DND-41 (cell line): ENCODE measurements around the gene CDH1.

Source experiments
- ATAC-seq: fragments of 200-7000 bp; cut with Tn5 transposase; 3 replicates; pipeline ENCODE4 v1.9.1; 2021; ENCODE audit warnings: low read depth; ENCODE audit not compliant: insufficient read depth
- DNase-seq: peaks from one replicate; pipeline ENCODE4 v3.0.0-alpha.2; 2020
- H2AFZ ChIP-seq: 2 replicates; pipeline ENCODE4 v1.6.0; 2012; ENCODE audit warnings: low read depth, low read length
- H3K27ac ChIP-seq: 2 replicates; pipeline ENCODE4 v1.5.1; 2012; ENCODE audit warnings: low read length, inconsistent platforms
- H3K27me3 ChIP-seq: fragments of 200-600 bp; sonication (generic); 2 replicates; pipeline ENCODE4 v1.6.0; 2012; ENCODE audit warnings: low read length, mild to moderate bottlenecking, inconsistent platforms; ENCODE audit not compliant: insufficient read depth, poor library complexity
- H3K36me3 ChIP-seq: 2 replicates; pipeline ENCODE4 v1.5.1; 2012; ENCODE audit warnings: low read length, inconsistent platforms; ENCODE audit not compliant: insufficient read depth
- H3K4me1 ChIP-seq: 2 replicates; pipeline ENCODE4 v1.5.1; 2012; ENCODE audit warnings: mild to moderate bottlenecking, low read length; ENCODE audit not compliant: insufficient read depth
- H3K4me2 ChIP-seq: 2 replicates; pipeline ENCODE4 v1.6.0; 2012; ENCODE audit warnings: mild to moderate bottlenecking, moderate library complexity, low read length, inconsistent platforms; ENCODE audit not compliant: insufficient read depth
- H3K4me3 ChIP-seq, 2 experiments: fragments of 200-600 bp in 1 of 2; shearing (Covaris generic) in 1 of 2; 2 replicates each; pipeline ENCODE4 v1.5.1; 2012 to 2016; ENCODE audit warnings: inconsistent platforms in 2 of 2, low read length in 2 of 2, mild to moderate bottlenecking in 2 of 2, low read depth in 1 of 2, moderate library complexity in 1 of 2
- H3K79me2 ChIP-seq: 2 replicates; pipeline ENCODE4 v1.6.0; 2012; ENCODE audit warnings: low read length, inconsistent platforms; ENCODE audit not compliant: insufficient read depth
- H3K9ac ChIP-seq: 2 replicates; pipeline ENCODE4 v1.6.0; 2012; ENCODE audit warnings: low read depth, mild to moderate bottlenecking, inconsistent platforms, low read length, moderate library complexity
- H3K9me3 ChIP-seq: 2 replicates; pipeline ENCODE4 v1.5.1; 2012; ENCODE audit warnings: low read length, moderate library complexity, mild to moderate bottlenecking, inconsistent platforms; ENCODE audit not compliant: insufficient read depth, severe bottlenecking
- H4K20me1 ChIP-seq: 2 replicates; pipeline ENCODE4 v1.6.0; 2012; ENCODE audit warnings: low read length; ENCODE audit not compliant: insufficient read depth
- CTCF ChIP-seq: IDR thresholded peaks from 2 replicates; pipeline ENCODE4 v1.5.1; 2012; ENCODE audit warnings: borderline replicate concordance, low read length, moderate library complexity, mild to moderate bottlenecking; ENCODE audit not compliant: poor library complexity, severe bottlenecking; ENCODE audit errors: extremely low read depth
- EZH2 ChIP-seq: IDR thresholded peaks from 3 replicates; pipeline ENCODE4 v1.6.1; 2012; ENCODE audit warnings: borderline replicate concordance, low read depth, mild to moderate bottlenecking, moderate library complexity, low read length, inconsistent platforms; ENCODE audit not compliant: severe bottlenecking

The CDH1 gene

DNA sequence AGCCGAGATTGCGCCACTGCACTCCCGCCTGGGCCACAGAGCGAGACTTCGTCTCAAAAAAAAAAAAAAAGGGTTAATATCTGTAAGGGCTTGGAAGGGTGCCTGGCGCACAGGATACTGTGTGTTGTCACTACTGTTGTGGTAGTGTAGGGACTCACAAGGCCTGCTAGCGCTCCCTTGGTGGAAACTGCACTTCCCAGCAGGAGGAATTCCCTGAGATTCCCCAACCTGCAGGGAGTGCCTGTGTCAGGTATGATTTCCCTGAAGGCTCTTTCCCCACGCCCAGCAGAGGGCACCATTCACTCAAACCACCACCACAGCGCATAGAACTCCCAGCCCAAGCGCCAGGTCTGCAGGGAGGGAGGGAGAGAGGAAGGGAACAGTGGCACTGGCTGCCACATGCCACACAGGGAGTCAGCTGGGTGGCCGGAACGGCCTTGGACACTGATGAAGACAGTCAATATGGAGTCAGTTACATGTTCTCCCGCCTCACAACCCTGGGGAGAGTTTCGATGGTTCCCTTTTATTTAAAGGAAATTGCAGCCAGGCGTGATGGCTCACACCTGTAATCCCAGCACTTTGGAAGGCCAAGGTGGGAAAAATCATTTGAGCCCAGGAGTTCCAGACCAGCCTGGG is 32.7 kb upstream of the CDH1 start:
- peak; percentile 85 for ATAC-seq
- Histone ChIP-seq H3K4me2 (no peak overlapping the region), H2AFZ (no peak overlapping the region)

DNA sequence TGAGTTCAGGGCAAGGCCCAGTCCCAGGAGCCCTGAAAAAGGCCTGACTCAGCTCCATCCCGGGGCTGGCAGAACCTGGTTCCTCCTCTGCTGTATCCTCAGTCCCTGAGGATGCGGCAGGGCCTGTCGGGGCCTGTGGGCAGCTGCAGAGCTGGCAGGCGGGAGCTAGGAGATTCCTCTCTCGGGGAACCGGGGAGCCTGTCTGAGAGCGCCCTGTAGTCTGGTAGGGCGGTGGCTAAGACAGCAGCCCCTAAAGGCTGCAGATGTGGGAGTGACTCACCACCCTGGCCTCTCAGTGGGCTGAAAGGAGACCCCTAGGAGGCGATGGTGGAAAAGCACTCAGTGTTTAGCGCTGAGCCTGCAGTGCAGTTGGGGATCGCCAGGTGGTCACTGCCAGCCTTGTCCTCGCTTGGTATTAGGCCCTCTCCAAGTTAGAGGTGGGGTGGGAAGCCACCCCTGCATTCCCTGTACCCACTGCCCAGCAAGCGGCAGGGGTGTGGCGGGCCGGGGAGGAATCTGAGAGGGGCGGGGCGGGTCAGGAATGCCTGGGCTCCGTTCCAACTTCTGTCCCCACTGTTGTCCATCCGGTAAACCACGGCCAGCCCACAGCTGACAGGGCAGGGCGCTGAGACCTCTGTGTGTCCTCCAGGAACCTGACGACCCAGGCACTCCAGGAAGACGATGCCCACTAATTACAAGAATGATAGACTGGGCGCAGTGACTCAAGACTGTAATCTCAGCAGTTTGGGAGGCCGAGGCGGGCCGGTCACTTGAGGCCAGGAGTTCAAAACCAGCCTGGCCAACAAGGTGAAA is 29.5 kb upstream of the CDH1 start:
- no peak for DNase-seq
- H3K4me3 ChIP-seq, result no peak overlapping the region
- no peaks in the 10 kb centered on the region for H3K9me3 ChIP-seq
- 0 out of 3 replicates have a peak, but pooled peaks have one; percentile 28 for ATAC-seq
- H3K79me2 ChIP-seq, result no peaks in the 10 kb centered on the region
- H2AFZ ChIP-seq, result no peak overlapping the region
- peaks cover 13% of the 10 kb centered on the region for H3K27me3 ChIP-seq
- no peaks in the 10 kb centered on the region for H3K36me3 ChIP-seq
- no peaks in the 10 kb centered on the region for H4K20me1 ChIP-seq
- no peak overlapping the region for H3K4me2 ChIP-seq
- no peak overlapping the region for H3K27ac ChIP-seq
- TF ChIP-seq CTCF (no peak), EZH2 (no peak)
- no peaks in the 10 kb centered on the region for H3K4me1 ChIP-seq
- no peak overlapping the region for H3K9ac ChIP-seq

More for the DNA sequence above, 32.7 kb upstream of the CDH1 start:
- Histone ChIP-seq H3K9ac (no peak overlapping the region), H3K27me3 (no peaks in the 10 kb centered on the region), H3K9me3 (no peaks in the 10 kb centered on the region), H3K4me1 (no peaks in the 10 kb centered on the region), H3K27ac (no peak overlapping the region), H4K20me1 (no peaks in the 10 kb centered on the region), H3K36me3 (no peaks in the 10 kb centered on the region), H3K4me3 (no peak overlapping the region), H3K79me2 (no peaks in the 10 kb centered on the region)
- DNase-seq, result peak; percentile 67
- TF ChIP-seq CTCF (peak; percentile 89), EZH2 (no peak)

DNA sequence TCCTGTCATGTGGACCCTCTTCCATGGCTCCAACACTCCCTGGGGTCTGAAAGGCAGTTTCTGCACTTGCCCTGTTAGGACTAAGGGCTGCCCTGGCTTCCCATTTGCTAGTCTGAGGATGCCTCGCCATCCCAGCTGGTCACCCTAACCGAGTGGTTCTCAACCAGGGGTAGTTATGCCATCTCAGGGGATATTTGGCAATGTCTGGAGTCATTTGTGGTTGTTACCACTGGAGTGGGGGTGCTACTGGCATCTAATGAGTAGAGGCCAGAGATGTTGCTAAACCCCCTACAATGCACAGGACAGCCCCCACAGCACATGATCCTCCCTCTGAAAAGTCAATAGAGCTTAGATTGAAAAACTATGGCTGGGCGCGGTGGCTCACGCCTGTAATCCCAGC is 26.9 kb upstream of the CDH1 start:
- Histone ChIP-seq H3K4me3 (no peak overlapping the region), H3K27me3 (peaks cover 13% of the 10 kb centered on the region), H3K4me1 (no peaks in the 10 kb centered on the region), H3K4me2 (no peak overlapping the region), H3K9me3 (no peaks in the 10 kb centered on the region), H3K9ac (no peak overlapping the region), H3K79me2 (no peaks in the 10 kb centered on the region), H4K20me1 (no peaks in the 10 kb centered on the region), H2AFZ (no peak overlapping the region), H3K27ac (no peak overlapping the region), H3K36me3 (no peaks in the 10 kb centered on the region)
- DNase-seq (no peak), ATAC-seq (no peak)
- TF ChIP-seq CTCF, result no peak
- TF ChIP-seq EZH2, result no peak
